Activated CD8-positive, alpha-beta memory T cell treated with anti-CD3 and anti-CD28 coated beads, Interleukin-2, amount 50 U/mL, for 24 hours (primary cell): ENCODE results near the gene PTPRK.

Experiments
- DNase-seq: peaks from one replicate; pipeline ENCODE4 v3.0.0-alpha.2; 2020; ENCODE audit errors: extremely low read depth

The PTPRK gene

GRCh38 chr6:128346569-128346968 lies 173.8 kb downstream of the PTPRK start:
- DNase-seq: no peak

GRCh38 chr6:128345278-128345677 lies 175.1 kb downstream of the PTPRK start:
- no peak for DNase-seq

GRCh38 chr6:128343706-128344105 lies 176.7 kb downstream of the PTPRK start:
- no peak for DNase-seq

- no peak for DNase-seq
These were observed 180.6 kb downstream of the PTPRK start for GRCh38 chr6:128339635-128340450.

- DNase-seq: no peak
These were observed 182.8 kb downstream of the PTPRK start for GRCh38 chr6:128337619-128338018.

- DNase-seq: no peak
These were observed 183.8 kb downstream of the PTPRK start for GRCh38 chr6:128336436-128337095.

- no peak for DNase-seq
These were observed 184.4 kb downstream of the PTPRK start for GRCh38 chr6:128335963-128336362.

- no peak for DNase-seq
These were observed 186.7 kb downstream of the PTPRK start for GRCh38 chr6:128333581-128334223.

GRCh38 chr6:128327890-128328289 lies 192.5 kb downstream of the PTPRK start:
- no peak for DNase-seq

GRCh38 chr6:128323011-128323410 lies 197.4 kb downstream of the PTPRK start:
- no peak for DNase-seq

- no peak for DNase-seq
These were observed 200.5 kb downstream of the PTPRK start for GRCh38 chr6:128319946-128320345.

- DNase-seq: no peak
These were observed 201.2 kb downstream of the PTPRK start for GRCh38 chr6:128319157-128319556.

GRCh38 chr6:128316258-128316929 lies 204.0 kb downstream of the PTPRK start:
- no peak for DNase-seq

GRCh38 chr6:128314190-128314589 lies 206.2 kb downstream of the PTPRK start:
- DNase-seq: no peak

GRCh38 chr6:128311944-128312570 lies 208.3 kb downstream of the PTPRK start:
- DNase-seq: no peak

- no peak for DNase-seq
These were observed 209.9 kb downstream of the PTPRK start for GRCh38 chr6:128310451-128310850.

- no peak for DNase-seq
These were observed 212.7 kb downstream of the PTPRK start for GRCh38 chr6:128307671-128308070.

- no peak for DNase-seq
These were observed 214.4 kb downstream of the PTPRK start for GRCh38 chr6:128305976-128306375.

- DNase-seq: no peak
These were observed 215.2 kb downstream of the PTPRK start for GRCh38 chr6:128305228-128305627.

GRCh38 chr6:128303870-128304269 lies 216.5 kb downstream of the PTPRK start:
- DNase-seq: no peak

GRCh38 chr6:128302942-128303341 lies 217.5 kb downstream of the PTPRK start:
- no peak for DNase-seq

- DNase-seq: no peak
These were observed 224.7 kb downstream of the PTPRK start for GRCh38 chr6:128295670-128296069.
